HepG2 (cell line): Measurements from ENCODE around the gene OBSL1.

ENCODE experiments used
- BRF2 ChIP-seq: sonication (generic); formaldehyde crosslinking; IDR thresholded peaks from 2 replicates; pipeline ENCODE4 v1.8.1; 2022; ENCODE audit warnings: mild to moderate bottlenecking, missing genetic modification reagents
- CTCF ChIP-seq: sonication (generic); formaldehyde crosslinking; IDR thresholded peaks from 2 replicates; pipeline ENCODE4 v1.5.0; 2020; ENCODE audit warnings: mild to moderate bottlenecking, missing genetic modification reagents, moderate library complexity
- ESRRA ChIP-seq: sonication (generic); formaldehyde crosslinking; IDR thresholded peaks from 2 replicates; pipeline ENCODE4 v1.5.1; 2020; ENCODE audit warnings: mild to moderate bottlenecking, low read depth, missing genetic modification reagents
- GPN1 ChIP-seq: sonication (generic); formaldehyde crosslinking; IDR thresholded peaks from 2 replicates; pipeline ENCODE4 v1.5.1; 2020; ENCODE audit warnings: missing genetic modification reagents, borderline replicate concordance
- NCOR1 ChIP-seq: fragments of 200-600 bp; sonication (generic); IDR thresholded peaks from 2 replicates; pipeline ENCODE4 v1.7.0; 2017; ENCODE audit warnings: antibody characterized with exemption, low read length, borderline replicate concordance
- RXRB ChIP-seq: IDR thresholded peaks from 2 replicates; pipeline ENCODE4 v1.6.1; 2016; ENCODE audit warnings: borderline replicate concordance, missing genetic modification reagents, missing compliant biosample characterization
- SP1 ChIP-seq, 2 experiments: fragments of 450-650 bp in 1 of 2; sonication (generic) in 1 of 2; formaldehyde crosslinking in 1 of 2; IDR thresholded peaks; 2 replicates each; pipeline versions ENCODE4 v1.4.0 to v1.6.1; 2016 to 2020; ENCODE audit warnings: missing genetic modification reagents in 1 of 2
- TAF1 ChIP-seq: sonication (generic); formaldehyde crosslinking; IDR thresholded peaks from 2 replicates; pipeline ENCODE4 v1.4.0; 2020; ENCODE audit warnings: missing genetic modification reagents
- ZNF274 ChIP-seq: sonication (generic); formaldehyde crosslinking; IDR thresholded peaks from 2 replicates; pipeline ENCODE4 v1.5.1; 2020; ENCODE audit warnings: mild to moderate bottlenecking, missing genetic modification reagents
- ZNF317 ChIP-seq: sonication (generic); formaldehyde crosslinking; IDR thresholded peaks from 2 replicates; pipeline ENCODE4 v1.5.0; 2020; ENCODE audit warnings: mild to moderate bottlenecking, missing genetic modification reagents
- ZNF616 ChIP-seq: sonication (generic); formaldehyde crosslinking; IDR thresholded peaks from 2 replicates; pipeline ENCODE4 v1.5.0; 2020; ENCODE audit warnings: low read depth, mild to moderate bottlenecking, missing genetic modification reagents
- TF ChIP-seq, protein P1 (sequence below): sonication (generic); formaldehyde crosslinking; IDR thresholded peaks from 2 replicates; pipeline ENCODE4 v1.5.1; 2020; ENCODE audit warnings: missing genetic modification reagents, mild to moderate bottlenecking, borderline replicate concordance

DNA sequence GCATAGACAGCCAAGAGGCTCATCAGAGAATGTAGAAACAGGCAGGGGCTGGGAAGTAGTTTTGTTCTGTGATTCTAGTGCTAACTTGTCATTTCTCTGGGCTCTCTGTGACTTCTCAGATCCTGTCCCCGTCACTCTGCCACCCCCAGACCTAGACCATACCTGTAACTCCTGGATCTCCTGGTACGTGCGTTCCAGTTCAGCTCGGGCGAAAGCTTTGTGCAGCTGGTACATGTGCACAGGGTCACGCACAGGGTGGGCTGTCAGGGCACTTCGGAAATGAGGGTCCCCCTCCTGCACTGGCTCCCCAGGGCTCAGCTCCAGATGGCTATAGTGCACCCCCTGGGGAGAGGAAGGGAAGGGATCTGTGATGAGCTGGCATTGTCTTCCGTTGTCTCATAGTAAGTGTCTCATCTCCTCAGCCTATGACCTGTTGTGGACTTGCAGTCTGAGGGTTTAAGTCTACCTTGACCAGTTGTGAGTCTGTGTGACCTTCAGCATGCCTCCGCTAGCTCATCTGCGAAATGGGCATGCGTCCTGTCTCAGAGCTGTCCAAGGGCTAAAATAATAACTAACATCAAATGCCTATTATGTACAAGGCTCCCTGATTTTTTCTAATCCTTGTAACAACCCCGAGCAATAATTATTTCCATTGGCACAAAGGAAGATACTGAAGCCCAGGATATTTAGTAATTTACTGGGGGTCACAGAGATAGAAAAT is 30.4 kb downstream of the OBSL1 start:
- TF ChIP-seq, protein P1, sequence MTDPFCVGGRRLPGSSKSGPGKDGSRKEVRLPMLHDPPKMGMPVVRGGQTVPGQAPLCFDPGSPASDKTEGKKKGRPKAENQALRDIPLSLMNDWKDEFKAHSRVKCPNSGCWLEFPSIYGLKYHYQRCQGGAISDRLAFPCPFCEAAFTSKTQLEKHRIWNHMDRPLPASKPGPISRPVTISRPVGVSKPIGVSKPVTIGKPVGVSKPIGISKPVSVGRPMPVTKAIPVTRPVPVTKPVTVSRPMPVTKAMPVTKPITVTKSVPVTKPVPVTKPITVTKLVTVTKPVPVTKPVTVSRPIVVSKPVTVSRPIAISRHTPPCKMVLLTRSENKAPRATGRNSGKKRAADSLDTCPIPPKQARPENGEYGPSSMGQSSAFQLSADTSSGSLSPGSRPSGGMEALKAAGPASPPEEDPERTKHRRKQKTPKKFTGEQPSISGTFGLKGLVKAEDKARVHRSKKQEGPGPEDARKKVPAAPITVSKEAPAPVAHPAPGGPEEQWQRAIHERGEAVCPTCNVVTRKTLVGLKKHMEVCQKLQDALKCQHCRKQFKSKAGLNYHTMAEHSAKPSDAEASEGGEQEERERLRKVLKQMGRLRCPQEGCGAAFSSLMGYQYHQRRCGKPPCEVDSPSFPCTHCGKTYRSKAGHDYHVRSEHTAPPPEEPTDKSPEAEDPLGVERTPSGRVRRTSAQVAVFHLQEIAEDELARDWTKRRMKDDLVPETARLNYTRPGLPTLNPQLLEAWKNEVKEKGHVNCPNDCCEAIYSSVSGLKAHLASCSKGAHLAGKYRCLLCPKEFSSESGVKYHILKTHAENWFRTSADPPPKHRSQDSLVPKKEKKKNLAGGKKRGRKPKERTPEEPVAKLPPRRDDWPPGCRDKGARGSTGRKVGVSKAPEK (CRISPR knock-in tag) = no peak
- no peak; the same call in 1 of the 2 replicates for TF ChIP-seq ZNF317 (CRISPR knock-in tag)
- peak; percentile 10; the same call in 1 of the 2 replicates for TF ChIP-seq CTCF
- TF ChIP-seq ZNF616 = no peak
- no peak for TF ChIP-seq BRF2 (CRISPR knock-in tag)
- no peak for TF ChIP-seq SP1 (IDR thresholded peaks at IDR 0.05)
- no peak for TF ChIP-seq SP1 (CRISPR knock-in tag; IDR thresholded peaks at IDR 0.05)
- no peak for TF ChIP-seq ZNF274
- no peak for TF ChIP-seq TAF1
- TF ChIP-seq ESRRA (CRISPR knock-in tag) = no peak; the same call in 1 of the 2 replicates
- no peak for TF ChIP-seq NCOR1
- TF ChIP-seq GPN1 (CRISPR knock-in tag) = no peak
- TF ChIP-seq RXRB (CRISPR knock-in tag) = no peak
